ENCODE measurements around the gene IRF6.

The IRF6 gene

DNA sequence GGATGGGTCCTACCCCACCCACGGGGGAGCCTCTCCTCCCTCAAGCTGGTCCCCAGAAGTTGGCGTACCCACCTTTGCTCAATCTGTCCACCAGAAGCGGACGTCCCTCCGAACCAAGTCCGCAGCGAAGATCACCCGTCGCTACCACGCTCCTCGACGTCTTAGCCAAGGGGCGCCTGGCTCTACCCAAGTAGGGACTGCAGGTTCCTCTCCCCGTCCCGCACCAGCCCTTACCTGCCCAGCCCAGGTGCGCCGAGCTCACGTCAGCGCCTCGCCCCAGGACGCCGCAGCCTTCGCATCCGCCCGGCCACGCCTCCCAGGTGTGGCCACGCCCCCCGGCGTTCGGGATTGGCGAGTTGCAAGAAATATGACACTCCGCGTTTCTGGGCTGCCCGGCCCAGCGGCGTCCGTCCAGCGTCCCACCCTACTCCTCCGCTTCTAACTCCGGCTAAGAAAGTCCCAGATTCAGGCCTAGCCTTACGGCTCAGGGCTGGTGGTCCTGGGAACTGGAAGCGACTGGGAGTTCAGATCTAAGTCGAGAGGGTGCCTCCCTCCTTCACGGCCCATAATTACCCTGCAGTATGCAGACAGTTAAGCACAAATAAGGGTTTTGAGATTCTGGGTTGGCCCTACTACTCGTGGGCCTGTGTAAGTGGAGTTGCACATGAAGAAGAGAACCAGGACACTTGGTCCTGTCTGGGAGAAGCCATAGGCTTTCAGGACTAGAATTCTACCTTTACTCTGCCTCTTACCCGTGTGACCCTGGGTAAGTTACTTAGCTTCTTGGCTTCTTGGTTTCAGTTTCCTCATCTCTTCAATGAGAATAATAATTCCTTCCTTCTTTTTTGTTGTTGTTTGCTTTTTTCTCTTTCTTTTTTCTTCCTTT is at the start of gene IRF6:
IRF6 (minus strand) TSS at position 268 of the 886 bp plus-strand sequence. CDS start 4,729 bp downstream, outside the sequence.
- no peak within 1 kb of the TSS for H3K27ac ChIP-seq (ENCODE audit: low read depth, low read length, poor library complexity, severe bottlenecking)
- no peaks in the 10 kb centered on the region for H3K9me3 ChIP-seq (ENCODE audit: low read length)
- H2AFZ ChIP-seq (ENCODE audit: low read length): peak within 1 kb of the TSS; percentile 39
- no peaks in the 10 kb centered on the region for H3K79me2 ChIP-seq (ENCODE audit: insufficient read depth, low read length)
- no peaks in the 10 kb centered on the region for H3K27me3 ChIP-seq (ENCODE audit: insufficient read depth, low read length)
- H3K9me2 ChIP-seq (ENCODE audit: low read depth, low read length): no peaks in the 10 kb centered on the region
- no peak for TF ChIP-seq EZH2 (IDR thresholded peaks at IDR 0.05; ENCODE audit: borderline replicate concordance, low read length)
- H3K4me3 ChIP-seq (ENCODE audit: low read depth, low read length, poor library complexity, severe bottlenecking): peak within 1 kb of the TSS; percentile 57
- H3K36me3 ChIP-seq (ENCODE audit: insufficient read depth, low read length): no peaks in the 10 kb centered on the region
- no peaks in the 10 kb centered on the region for H4K20me1 ChIP-seq (ENCODE audit: insufficient read depth, low read length)
- no peaks in the 10 kb centered on the region for H3F3A ChIP-seq (ENCODE audit: insufficient read depth, low read length)
- peak within 1 kb of the TSS; percentile 70 for H3K4me2 ChIP-seq (ENCODE audit: low read length)
- H3K4me1 ChIP-seq (ENCODE audit: insufficient read depth, low read length, severe bottlenecking): peaks cover 4% of the 10 kb centered on the region
- peak within 1 kb of the TSS; percentile 51 for H3K9ac ChIP-seq (ENCODE audit: low read length)

DNA sequence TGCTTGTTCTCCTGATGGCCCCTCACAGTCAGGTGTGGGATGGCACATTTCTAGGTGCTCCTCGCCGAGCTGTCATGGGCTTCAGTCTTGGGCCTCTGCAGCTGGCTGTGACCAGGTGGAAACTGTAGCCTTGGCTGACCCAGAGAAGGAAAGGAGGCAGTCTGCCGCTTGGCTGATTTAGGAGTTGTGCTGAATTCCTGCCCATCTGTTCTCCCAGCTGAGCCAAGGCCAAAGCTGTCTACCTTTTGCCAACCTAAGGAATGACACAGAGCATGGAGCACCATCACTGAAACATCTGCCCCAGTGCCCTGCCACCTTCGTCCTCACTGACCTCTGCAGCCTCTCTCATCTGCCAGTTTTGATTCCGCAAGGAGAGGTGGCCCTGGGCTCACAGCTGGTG is 49.7 kb upstream of the IRF6 start:
- H3K36me3 ChIP-seq (ENCODE audit: insufficient read depth, low read length): peaks cover 38% of the 10 kb centered on the region
- H3K4me3 ChIP-seq (ENCODE audit: low read depth, low read length, poor library complexity, severe bottlenecking): no peak overlapping the region
- TF ChIP-seq, protein P1, sequence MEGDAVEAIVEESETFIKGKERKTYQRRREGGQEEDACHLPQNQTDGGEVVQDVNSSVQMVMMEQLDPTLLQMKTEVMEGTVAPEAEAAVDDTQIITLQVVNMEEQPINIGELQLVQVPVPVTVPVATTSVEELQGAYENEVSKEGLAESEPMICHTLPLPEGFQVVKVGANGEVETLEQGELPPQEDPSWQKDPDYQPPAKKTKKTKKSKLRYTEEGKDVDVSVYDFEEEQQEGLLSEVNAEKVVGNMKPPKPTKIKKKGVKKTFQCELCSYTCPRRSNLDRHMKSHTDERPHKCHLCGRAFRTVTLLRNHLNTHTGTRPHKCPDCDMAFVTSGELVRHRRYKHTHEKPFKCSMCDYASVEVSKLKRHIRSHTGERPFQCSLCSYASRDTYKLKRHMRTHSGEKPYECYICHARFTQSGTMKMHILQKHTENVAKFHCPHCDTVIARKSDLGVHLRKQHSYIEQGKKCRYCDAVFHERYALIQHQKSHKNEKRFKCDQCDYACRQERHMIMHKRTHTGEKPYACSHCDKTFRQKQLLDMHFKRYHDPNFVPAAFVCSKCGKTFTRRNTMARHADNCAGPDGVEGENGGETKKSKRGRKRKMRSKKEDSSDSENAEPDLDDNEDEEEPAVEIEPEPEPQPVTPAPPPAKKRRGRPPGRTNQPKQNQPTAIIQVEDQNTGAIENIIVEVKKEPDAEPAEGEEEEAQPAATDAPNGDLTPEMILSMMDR (IDR thresholded peaks at IDR 0.05; ENCODE audit: low read length): no peak
- no peak for TF ChIP-seq EZH2 (IDR thresholded peaks at IDR 0.05; ENCODE audit: borderline replicate concordance, low read length)
- H3K4me1 ChIP-seq (ENCODE audit: insufficient read depth, low read length, severe bottlenecking): no peaks in the 10 kb centered on the region
- H3K9me2 ChIP-seq (ENCODE audit: low read depth, low read length): no peaks in the 10 kb centered on the region
- H3K27me3 ChIP-seq (ENCODE audit: insufficient read depth, low read length): no peaks in the 10 kb centered on the region
- H4K20me1 ChIP-seq (ENCODE audit: insufficient read depth, low read length): no peaks in the 10 kb centered on the region
- no peaks in the 10 kb centered on the region for H3K9me3 ChIP-seq (ENCODE audit: low read length)
- no peak overlapping the region for H3K9ac ChIP-seq (ENCODE audit: low read length)
- H3K79me2 ChIP-seq (ENCODE audit: insufficient read depth, low read length): no peaks in the 10 kb centered on the region
- no peak overlapping the region for H3K4me2 ChIP-seq (ENCODE audit: low read length)
- H2AFZ ChIP-seq (ENCODE audit: low read length): no peak overlapping the region
- no peak overlapping the region for H3K27ac ChIP-seq (ENCODE audit: low read depth, low read length, poor library complexity, severe bottlenecking)
- H3F3A ChIP-seq (ENCODE audit: insufficient read depth, low read length): no peaks in the 10 kb centered on the region

DNA sequence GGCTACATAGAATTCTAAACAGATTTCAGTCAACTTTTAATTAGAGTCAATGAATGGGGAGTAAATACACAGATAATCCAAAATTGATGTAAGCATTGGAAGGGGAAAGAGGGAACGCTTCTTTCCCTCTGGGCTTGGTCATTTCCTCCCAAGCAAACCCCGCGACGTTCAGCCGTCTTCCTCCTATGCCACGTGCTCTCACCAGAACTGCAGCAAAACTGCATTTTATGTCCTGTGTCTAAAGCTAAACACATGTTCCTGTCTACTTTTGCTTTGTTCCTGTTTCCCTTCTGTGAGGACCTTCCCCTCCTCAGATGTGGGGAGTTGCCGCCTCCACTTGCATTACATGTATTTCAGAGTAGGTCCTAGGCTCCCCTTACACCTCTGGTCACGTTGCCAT is 49.1 kb upstream of the IRF6 start:
- Histone ChIP-seq H3K9me2 (ENCODE audit: low read depth, low read length) (no peaks in the 10 kb centered on the region), H2AFZ (ENCODE audit: low read length) (no peak overlapping the region), H3K27me3 (ENCODE audit: insufficient read depth, low read length) (no peaks in the 10 kb centered on the region), H3K9ac (ENCODE audit: low read length) (no peak overlapping the region), H3F3A (ENCODE audit: insufficient read depth, low read length) (no peaks in the 10 kb centered on the region), H4K20me1 (ENCODE audit: insufficient read depth, low read length) (no peaks in the 10 kb centered on the region), H3K9me3 (ENCODE audit: low read length) (no peaks in the 10 kb centered on the region), H3K4me1 (ENCODE audit: insufficient read depth, low read length, severe bottlenecking) (no peaks in the 10 kb centered on the region), H3K79me2 (ENCODE audit: insufficient read depth, low read length) (no peaks in the 10 kb centered on the region), H3K36me3 (ENCODE audit: insufficient read depth, low read length) (peaks cover 40% of the 10 kb centered on the region), H3K4me3 (ENCODE audit: low read depth, low read length, poor library complexity, severe bottlenecking) (no peak overlapping the region), H3K4me2 (ENCODE audit: low read length) (no peak overlapping the region), H3K27ac (ENCODE audit: low read depth, low read length, poor library complexity, severe bottlenecking) (no peak overlapping the region)
- TF ChIP-seq EZH2 (IDR thresholded peaks at IDR 0.05; ENCODE audit: borderline replicate concordance, low read length): no peak
- TF ChIP-seq, protein P1 (IDR thresholded peaks at IDR 0.05; ENCODE audit: low read length): no peak

Measured in OCI-LY1 (cell line).